SK-N-SH (cell line): ENCODE measurements around the gene RARB. TPM values are rescaled to one million over a fixed set of nuclear protein-coding genes. Genes with fewer than 3 reads are reported as not detected.

ENCODE experiments used
- CTCF ChIA-PET: fragments of 300-600, 350-600 bp; formaldehyde crosslinking; extraction: SDS; loops from one replicate; lab custom pipeline; 2021; lab: Yijun Ruan, JAX
- POLR2A ChIA-PET: fragments of 350-600 bp; sonication (Branson Sonifier 250); formaldehyde crosslinking; extraction: SDS; loops from one replicate; lab custom pipeline; 2020; ENCODE audit warnings: antibody characterized with exemption, inconsistent platforms; lab: Yijun Ruan, JAX
- DNase-seq: peaks from one replicate; pipeline ENCODE4 v3.0.0; 2012
- H2AFZ ChIP-seq: fragments of 200-600 bp; sonication (generic); 2 replicates; pipeline ENCODE4 v1.8.1; 2016; ENCODE audit warnings: antibody characterized with exemption, mild to moderate bottlenecking, low read depth
- H3F3A ChIP-seq: fragments of 200-600 bp; sonication (generic); replicated peaks from 2 replicates; pipeline ENCODE3; 2016; ENCODE audit warnings: antibody characterized with exemption, mild to moderate bottlenecking; ENCODE audit not compliant: insufficient read depth
- H3K27ac ChIP-seq, 2 experiments: fragments of 200-500 bp in 1 of 2; fragments of 200-600 bp in 1 of 2; sonication (Bioruptor generic) in 1 of 2; sonication (generic), shearing (Covaris generic) in 1 of 2; 2 replicates each; pipeline versions ENCODE4 v1.5.1 to v1.6.1; 2014 to 2016; ENCODE audit warnings: low read depth in 2 of 2, inconsistent platforms in 1 of 2, low read length in 1 of 2, mild to moderate bottlenecking in 1 of 2, mixed read lengths in 1 of 2
- H3K27me3 ChIP-seq: fragments of 200-600 bp; sonication (generic), shearing (Covaris generic); 2 replicates; pipeline ENCODE4 v1.6.1; 2016; ENCODE audit warnings: mixed run types; ENCODE audit not compliant: insufficient read depth
- H3K36me3 ChIP-seq, 2 experiments: fragments of 200-500 bp in 1 of 2; fragments of 200-600 bp in 1 of 2; sonication (Bioruptor generic) in 1 of 2; sonication (generic) in 1 of 2; replicated peaks in 1 of 2; 2 replicates each; pipeline versions ENCODE3 to v1.5.1; 2014 to 2016; ENCODE audit warnings: low read length in 1 of 2, mild to moderate bottlenecking in 1 of 2; ENCODE audit not compliant: insufficient read depth in 2 of 2, control insufficient read depth in 1 of 2
- H3K4me1 ChIP-seq, 2 experiments: fragments of 200-500 bp in 1 of 2; fragments of 200-600 bp in 1 of 2; sonication (Bioruptor generic) in 1 of 2; sonication (generic), shearing (Covaris generic) in 1 of 2; 2 replicates each; pipeline versions ENCODE4 v1.5.1 to v1.6.1; 2014 to 2016; ENCODE audit warnings: low read depth in 1 of 2, low read length in 1 of 2, mixed run types in 1 of 2; ENCODE audit not compliant: insufficient read depth in 2 of 2, control insufficient read depth in 1 of 2
- H3K4me2 ChIP-seq: fragments of 200-600 bp; sonication (generic), shearing (Covaris generic); 2 replicates; pipeline ENCODE4 v1.6.1; 2017; ENCODE audit warnings: mixed run types
- H3K4me3 ChIP-seq, 2 experiments: fragments of 200-500 bp in 1 of 2; fragments of 200-600 bp in 1 of 2; sonication (Bioruptor generic) in 1 of 2; sonication (generic), shearing (Covaris generic) in 1 of 2; 2 replicates each; pipeline versions ENCODE4 v1.5.1 to v1.8.1; 2014 to 2016; ENCODE audit warnings: low read depth in 2 of 2, inconsistent platforms in 1 of 2, low read length in 1 of 2, mild to moderate bottlenecking in 1 of 2, mixed read lengths in 1 of 2, moderate library complexity in 1 of 2
- H3K79me2 ChIP-seq: fragments of 200-600 bp; sonication (generic); 2 replicates; pipeline ENCODE4 v1.8.1; 2017; ENCODE audit warnings: mild to moderate bottlenecking; ENCODE audit not compliant: insufficient read depth
- H3K9ac ChIP-seq: fragments of 200-600 bp; sonication (generic); 2 replicates; pipeline ENCODE4 v1.6.1; 2017; ENCODE audit warnings: mixed run types
- H3K9me2 ChIP-seq: fragments of 200-600 bp; sonication (generic); 2 replicates; pipeline ENCODE4 v1.6.1; 2017; ENCODE audit warnings: mixed run types
- H3K9me3 ChIP-seq: fragments of 200-600 bp; sonication (generic); 2 replicates; pipeline ENCODE4 v1.6.1; 2017; ENCODE audit warnings: mixed run types, mild to moderate bottlenecking, moderate library complexity
- H4K20me1 ChIP-seq: fragments of 200-600 bp; sonication (generic); 2 replicates; pipeline ENCODE4 v1.6.1; 2017; ENCODE audit warnings: mild to moderate bottlenecking, mixed run types; ENCODE audit not compliant: insufficient read depth
- CHD2 ChIP-seq: fragments of 150-350 bp; IDR thresholded peaks from 2 replicates; pipeline ENCODE4 v1.6.1; 2018; ENCODE audit warnings: low read length; ENCODE audit not compliant: partially characterized antibody
- CTCF ChIP-seq: fragments of 200-600 bp; sonication (generic); IDR thresholded peaks from 2 replicates; pipeline ENCODE4 v1.6.1; 2017; ENCODE audit warnings: antibody characterized with exemption, mild to moderate bottlenecking, moderate library complexity
- ELF1 ChIP-seq: IDR thresholded peaks from 2 replicates; pipeline ENCODE4 v1.4.0; 2012
- EZH2phosphoT487 ChIP-seq: fragments of 200-600 bp; sonication (generic); IDR thresholded peaks from 2 replicates; pipeline ENCODE4 v1.6.1; 2017; ENCODE audit warnings: low read depth, mixed run types, mild to moderate bottlenecking, antibody characterized with exemption, moderate library complexity, borderline replicate concordance
- FOXJ3 ChIP-seq: sonication (generic); formaldehyde crosslinking; IDR thresholded peaks from 2 replicates; pipeline ENCODE4 v1.5.1; 2020; ENCODE audit warnings: mild to moderate bottlenecking, missing genetic modification reagents
- JUND ChIP-seq: IDR thresholded peaks from 2 replicates; pipeline ENCODE4 v1.4.0; 2012
- MEF2A ChIP-seq: IDR thresholded peaks from 2 replicates; pipeline ENCODE4 v1.4.0; 2012; ENCODE audit warnings: low read depth, borderline replicate concordance
- NFIC ChIP-seq: IDR thresholded peaks from 2 replicates; pipeline ENCODE4 v1.4.0; 2012; ENCODE audit warnings: borderline replicate concordance
- NRF1 ChIP-seq: IDR thresholded peaks from 2 replicates; pipeline ENCODE4 v1.6.1; 2012; ENCODE audit warnings: low read depth, mild to moderate bottlenecking, low read length
- POLR2AphosphoS5 ChIP-seq: IDR thresholded peaks from 2 replicates; pipeline ENCODE4 v1.6.1; 2012; ENCODE audit warnings: low read depth, low read length
- RAD21 ChIP-seq: IDR thresholded peaks from 2 replicates; pipeline ENCODE4 v1.6.1; 2012; ENCODE audit warnings: mild to moderate bottlenecking, low read length
- RXRA ChIP-seq: IDR thresholded peaks from 2 replicates; pipeline ENCODE4 v1.4.0; 2012; ENCODE audit warnings: low read depth, mild to moderate bottlenecking, borderline replicate concordance
- SIN3A ChIP-seq: IDR thresholded peaks from 2 replicates; pipeline ENCODE4 v1.6.1; 2012; ENCODE audit warnings: low read depth, mild to moderate bottlenecking, low read length, moderate library complexity, borderline replicate concordance
- TAF1 ChIP-seq: IDR thresholded peaks from 2 replicates; pipeline ENCODE4 v1.6.1; 2012; ENCODE audit warnings: low read depth, mild to moderate bottlenecking, low read length, moderate library complexity, borderline replicate concordance
- USF1 ChIP-seq: IDR thresholded peaks from 2 replicates; pipeline ENCODE4 v1.4.0; 2012; ENCODE audit warnings: low read depth, borderline replicate concordance
- USF2 ChIP-seq: fragments of 150-350 bp; IDR thresholded peaks from 2 replicates; pipeline ENCODE4 v1.6.1; 2017; ENCODE audit warnings: antibody characterized with exemption, low read length, low read depth, borderline replicate concordance
- YY1 ChIP-seq: IDR thresholded peaks from 2 replicates; pipeline ENCODE4 v1.4.0; 2012; ENCODE audit warnings: low read depth, mild to moderate bottlenecking
- WGBS: methylation state at CpG from one replicate; pipeline ENCODE4 v1.1.6; 2017; ENCODE audit warnings: low lambda C conversion rate; 5-methylcytosine and 5-hydroxymethylcytosine counted together
- polyA plus RNA-seq, 3 experiments: library from polyadenylated mRNA; depleted of rRNA; stranded (reverse); fragments of >200 nt; gene quantifications; 2 replicates each; pipeline ENCODE4 v1.2.3, GENCODE V29; 2012

Gene RARB
- polyA plus RNA-seq, 1 of the 3 experiments (the other 2 are of a cell fraction) = 10.7 TPM

GRCh38 chr3:25513642-25514266, 85.7 kb downstream of the RARB start:
- Histone ChIP-seq H3F3A (peaks cover 5% of the 10 kb centered on the region), H4K20me1 (no peaks in the 10 kb centered on the region), H2AFZ (no peak overlapping the region), H3K36me3 (no peaks in the 10 kb centered on the region), H3K4me2 (no peak overlapping the region), H3K9ac (no peak overlapping the region), H3K4me1 (peaks cover 14 to 21% of the 10 kb centered on the region in 2 experiments; a peak in 3 of 4 replicates), H3K79me2 (peaks cover 15% of the 10 kb centered on the region), H3K27ac (peak overlapping the region; percentile 4 to 75; a peak in 2 of 4 replicates), H3K27me3 (no peaks in the 10 kb centered on the region), H3K4me3 (no peak overlapping the region), H3K9me3 (no peaks in the 10 kb centered on the region), H3K9me2 (no peaks in the 10 kb centered on the region)
- DNase-seq = no peak
- ChIA-PET CTCF (no interaction called here), POLR2A (no interaction called here)
- TF ChIP-seq SIN3A (no peak), USF2 (no peak), ELF1 (no peak), MEF2A (no peak), YY1 (no peak), CTCF (no peak), FOXJ3 (CRISPR knock-in tag) (no peak), NFIC (no peak), CHD2 (no peak), NRF1 (no peak), TAF1 (no peak), RXRA (no peak), JUND (no peak), EZH2phosphoT487 (no peak), RAD21 (no peak), POLR2AphosphoS5 (no peak), USF1 (no peak)
- WGBS = 97% methylated on average over 3 of the region's 3 CpGs
